WTC11 (cell line): ENCODE results near the gene EPYC. TPM values are rescaled to one million over a fixed set of nuclear protein-coding genes. Genes with fewer than 3 reads are reported as not detected.
"Not testable (repeated sequence)": the region's sequence is repeated elsewhere in the genome, so short reads cannot be mapped to it uniquely, and the experiment has no call there.

Source experiments
- ATAC-seq: fragments of 200-7000 bp; cut with Tn5 transposase; 2 replicates; pipeline ENCODE4 v1.10.0; 2021; ENCODE audit warnings: mild to moderate bottlenecking, moderate library complexity
- CTCF ChIA-PET: fragments of 300-600 bp; sonication (Branson Sonifier 250); formaldehyde crosslinking; loops from one replicate; lab custom pipeline; 2021; ENCODE audit warnings: antibody characterized with exemption; lab: Charles Lee
- POLR2A ChIA-PET: fragments of 350-600 bp; sonication (Branson Sonifier 250); formaldehyde crosslinking; loops from one replicate; lab custom pipeline; 2021; ENCODE audit warnings: antibody characterized with exemption; lab: Charles Lee
- DNase-seq: peaks from one replicate; pipeline ENCODE4 v3.0.0; 2021; ENCODE audit warnings: low spot score
- H3K27ac Mint-ChIP-seq: 2 replicates; pipeline ENCODE4 v1.8.0; 2021; ENCODE audit warnings: mixed read lengths
- H3K27me3 Mint-ChIP-seq: 2 replicates; pipeline ENCODE4 v1.8.0; 2021; ENCODE audit warnings: low read depth, mild to moderate bottlenecking, moderate library complexity, mixed read lengths
- H3K36me3 Mint-ChIP-seq: 2 replicates; pipeline ENCODE4 v1.8.0; 2021; ENCODE audit warnings: mixed read lengths
- H3K4me1 Mint-ChIP-seq: 2 replicates; pipeline ENCODE4 v1.8.0; 2022; ENCODE audit warnings: mixed read lengths
- H3K4me3 Mint-ChIP-seq: 2 replicates; pipeline ENCODE4 v1.8.0; 2021; ENCODE audit warnings: mild to moderate bottlenecking, moderate library complexity, mixed read lengths
- H3K9me3 Mint-ChIP-seq: 2 replicates; pipeline ENCODE4 v1.8.0; 2021; ENCODE audit warnings: mixed read lengths
- ARID4B ChIP-seq: sonication (generic); formaldehyde crosslinking; IDR thresholded peaks from 2 replicates; pipeline ENCODE4 v1.8.0; 2023; ENCODE audit warnings: missing genetic modification reagents, mild to moderate bottlenecking, borderline replicate concordance
- ATF2 ChIP-seq: sonication (generic); formaldehyde crosslinking; IDR thresholded peaks from 2 replicates; pipeline ENCODE4 v1.8.1; 2022; ENCODE audit warnings: low read depth, missing genetic modification reagents, borderline replicate concordance
- CREB1 ChIP-seq: sonication (generic); formaldehyde crosslinking; IDR thresholded peaks from 2 replicates; pipeline ENCODE4 v1.8.0; 2023; ENCODE audit warnings: mild to moderate bottlenecking, missing genetic modification reagents
- GTF2I ChIP-seq: fragments of 250-450 bp; sonication (Bioruptor Pico); conservative IDR thresholded peaks from 2 replicates; pipeline ENCODE4 v1.4.0; 2021; ENCODE audit warnings: mild to moderate bottlenecking
- MAX ChIP-seq: sonication (generic); formaldehyde crosslinking; IDR thresholded peaks from 2 replicates; pipeline ENCODE4 v1.8.0; 2022; ENCODE audit warnings: mild to moderate bottlenecking, missing genetic modification reagents
- NR3C1 ChIP-seq: sonication (generic); formaldehyde crosslinking; conservative IDR thresholded peaks from 2 replicates; pipeline ENCODE4 v1.8.1; 2023; ENCODE audit warnings: low read depth, mild to moderate bottlenecking, missing genetic modification reagents
- PRDM15 ChIP-seq: sonication (generic); formaldehyde crosslinking; IDR thresholded peaks from 2 replicates; pipeline ENCODE4 v1.8.0; 2022; ENCODE audit warnings: missing genetic modification reagents
- RELA ChIP-seq: sonication (generic); formaldehyde crosslinking; IDR thresholded peaks from 2 replicates; pipeline ENCODE4 v1.8.1; 2022; ENCODE audit warnings: missing genetic modification reagents, mild to moderate bottlenecking, borderline replicate concordance
- RORB ChIP-seq: fragments of 250-450 bp; sonication (Bioruptor Pico); IDR thresholded peaks from 2 replicates; pipeline ENCODE4 v1.9.0; 2021; ENCODE audit warnings: mild to moderate bottlenecking
- SMAD3 ChIP-seq: sonication (generic); formaldehyde crosslinking; IDR thresholded peaks from 2 replicates; pipeline ENCODE4 v1.8.0; 2022; ENCODE audit warnings: missing genetic modification reagents, mild to moderate bottlenecking, borderline replicate concordance
- SMAD4 ChIP-seq: sonication (generic); formaldehyde crosslinking; IDR thresholded peaks from 2 replicates; pipeline ENCODE4 v1.8.0; 2022; ENCODE audit warnings: mild to moderate bottlenecking, missing genetic modification reagents
- TEAD4 ChIP-seq: sonication (generic); formaldehyde crosslinking; IDR thresholded peaks from 2 replicates; pipeline ENCODE4 v1.8.0; 2022; ENCODE audit warnings: mild to moderate bottlenecking, missing genetic modification reagents
- ZNF219 ChIP-seq: sonication (generic); formaldehyde crosslinking; IDR thresholded peaks from 2 replicates; pipeline ENCODE4 v1.8.0; 2023; ENCODE audit warnings: missing genetic modification reagents, mild to moderate bottlenecking, borderline replicate concordance
- ZNF317 ChIP-seq: sonication (generic); formaldehyde crosslinking; IDR thresholded peaks from 2 replicates; pipeline ENCODE4 v1.8.1; 2023; ENCODE audit warnings: low read depth, mild to moderate bottlenecking, moderate library complexity, missing genetic modification reagents, borderline replicate concordance
- ZNF396 ChIP-seq: fragments of 250-450 bp; sonication (Bioruptor Pico); IDR thresholded peaks from 2 replicates; pipeline ENCODE4 v1.8.0; 2021; ENCODE audit warnings: mild to moderate bottlenecking, moderate library complexity, borderline replicate concordance
- total RNA-seq: library from RNA; stranded (reverse); gene quantifications from 3 replicates; pipeline ENCODE4 v1.2.3, GENCODE V29; 2021
- TF ChIP-seq, protein P1 (sequence below): fragments of 200-600 bp; IDR thresholded peaks from 2 replicates; pipeline ENCODE4 v1.8.0; 2022; ENCODE audit warnings: antibody characterized with exemption
- TF ChIP-seq, protein P2 (sequence below): sonication (generic); formaldehyde crosslinking; IDR thresholded peaks from 2 replicates; pipeline ENCODE4 v1.8.1; 2023; ENCODE audit warnings: mild to moderate bottlenecking, moderate library complexity, missing genetic modification reagents

Gene EPYC
- total RNA-seq, 1 experiment from 2014 or later: not detected

DNA sequence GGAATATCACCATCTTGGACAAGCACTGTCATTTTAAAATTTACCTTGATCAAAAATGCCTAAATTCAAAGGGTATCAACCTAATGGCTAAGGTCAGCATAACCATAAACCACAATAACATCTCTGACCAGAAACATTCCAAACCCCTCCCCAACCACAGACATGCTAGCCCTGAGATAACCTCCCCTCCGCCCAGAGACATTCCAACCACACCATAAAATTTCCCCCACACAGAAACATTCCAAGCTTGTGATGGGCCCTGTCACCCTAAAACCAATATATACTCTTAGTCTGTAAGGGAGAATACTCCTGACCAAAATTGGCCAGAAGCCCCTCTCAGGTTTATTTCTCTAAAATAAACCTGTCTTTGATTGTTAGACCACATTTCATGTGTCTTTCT lies 17.7 kb downstream of the EPYC start (continued):
- no peak for TF ChIP-seq PRDM15 (CRISPR knock-in tag)

DNA sequence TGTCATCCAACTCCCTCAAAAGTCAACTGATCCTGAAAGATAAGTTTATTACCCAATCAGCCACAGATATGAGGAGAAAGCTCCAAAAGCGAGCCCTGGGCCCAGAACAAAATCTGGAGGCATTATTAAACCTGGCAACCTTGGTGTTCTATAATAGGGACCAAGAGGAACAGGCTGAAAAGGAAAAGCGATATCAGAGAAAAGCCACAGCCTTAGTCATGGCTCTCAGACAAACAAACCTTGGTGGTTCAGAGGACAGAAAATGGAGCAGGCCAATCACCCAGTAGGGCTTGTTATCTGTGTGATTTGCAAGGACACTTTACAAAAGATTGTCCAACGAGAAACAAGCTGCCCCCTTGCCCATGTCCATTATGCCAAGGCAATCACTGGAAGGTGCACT lies 19.4 kb downstream of the EPYC start:
- H3K36me3 Mint-ChIP-seq, POLR2A ChIA-PET, ATAC-seq, H3K27ac Mint-ChIP-seq, H3K4me3 Mint-ChIP-seq, DNase-seq: not testable (repeated sequence)
- H3K27me3 Mint-ChIP-seq: peaks cover 100% of the 10 kb centered on the region
- peaks cover 13% of the 10 kb centered on the region for H3K9me3 Mint-ChIP-seq
- CTCF ChIA-PET: interaction anchor here (0.9 kb wide), 1 partner anchor 31 kb away, joined by 4 read pairs; the partner anchor contains the start of gene CCER1
- peaks cover 21% of the 10 kb centered on the region for H3K4me1 Mint-ChIP-seq

DNA sequence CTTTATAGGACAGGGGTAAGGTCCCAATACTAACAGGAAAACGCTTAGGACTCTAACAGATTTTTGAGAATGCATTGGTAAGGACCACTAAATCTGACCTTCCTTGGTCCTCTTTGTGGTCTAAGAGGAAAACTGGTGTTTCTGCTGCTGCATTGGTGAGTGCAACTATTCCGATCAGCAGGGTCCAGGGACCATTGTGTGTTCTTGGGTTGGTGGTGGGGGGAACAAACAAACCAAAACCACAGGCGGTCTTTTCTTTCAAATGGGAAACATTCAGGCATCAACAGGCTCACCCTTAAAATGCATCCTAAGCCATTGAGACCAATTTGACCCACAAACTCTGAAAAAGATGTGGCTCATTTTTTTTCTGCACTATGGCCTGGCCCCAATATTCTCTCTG lies 20.7 kb downstream of the EPYC start:
- ChIA-PET POLR2A (no interaction called here), CTCF (no interaction called here)
- H3K27me3 Mint-ChIP-seq: peaks cover 100% of the 10 kb centered on the region
- H3K4me3 Mint-ChIP-seq: no peak overlapping the region
- H3K9me3 Mint-ChIP-seq: peaks cover 13% of the 10 kb centered on the region
- H3K36me3 Mint-ChIP-seq: peaks cover 8% of the 10 kb centered on the region
- no peak overlapping the region for H3K27ac Mint-ChIP-seq
- ATAC-seq: peak; percentile 85
- DNase-seq: no peak
- peaks cover 21% of the 10 kb centered on the region for H3K4me1 Mint-ChIP-seq
- TF ChIP-seq ARID4B (CRISPR knock-in tag) (no peak), TEAD4 (CRISPR knock-in tag) (no peak)

DNA sequence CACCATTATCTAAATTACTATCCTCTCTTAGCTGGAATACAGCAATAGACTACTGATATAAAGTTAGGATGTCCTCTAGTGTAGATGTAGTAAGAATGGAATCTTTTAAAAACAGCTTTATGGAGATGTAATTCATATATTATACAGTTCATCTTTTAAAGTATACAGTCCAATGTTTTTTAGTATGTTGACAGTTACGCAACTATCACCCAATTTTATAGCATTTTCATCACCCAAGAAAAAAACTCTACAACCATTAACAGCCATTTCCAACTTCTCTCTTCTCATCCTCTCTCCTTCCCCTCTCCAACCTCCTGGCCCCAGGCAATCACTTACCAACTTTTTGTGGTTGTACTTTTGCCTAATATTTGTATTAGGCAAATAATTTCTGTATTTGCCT lies 22.6 kb downstream of the EPYC start:
- DNase-seq (no peak), ATAC-seq (no peak)
- Mint-ChIP-seq H3K4me3 (no peak overlapping the region), H3K27me3 (peaks cover 82% of the 10 kb centered on the region), H3K36me3 (peaks cover 7% of the 10 kb centered on the region), H3K9me3 (peaks cover 9% of the 10 kb centered on the region), H3K4me1 (peaks cover 24% of the 10 kb centered on the region), H3K27ac (no peak overlapping the region)
- POLR2A ChIA-PET: no interaction called here
- CTCF ChIA-PET: no interaction called here
- TF ChIP-seq RORB (CRISPR knock-in tag) (no peak), NR3C1 (CRISPR knock-in tag) (no peak), GTF2I (no peak), SMAD3 (no peak), ZNF396 (CRISPR knock-in tag) (no peak), ATF2 (CRISPR knock-in tag) (no peak), SMAD4 (CRISPR knock-in tag) (no peak), CREB1 (no peak), RELA (no peak), ZNF219 (no peak), ZNF317 (no peak), MAX (no peak)
- TF ChIP-seq, protein P1, sequence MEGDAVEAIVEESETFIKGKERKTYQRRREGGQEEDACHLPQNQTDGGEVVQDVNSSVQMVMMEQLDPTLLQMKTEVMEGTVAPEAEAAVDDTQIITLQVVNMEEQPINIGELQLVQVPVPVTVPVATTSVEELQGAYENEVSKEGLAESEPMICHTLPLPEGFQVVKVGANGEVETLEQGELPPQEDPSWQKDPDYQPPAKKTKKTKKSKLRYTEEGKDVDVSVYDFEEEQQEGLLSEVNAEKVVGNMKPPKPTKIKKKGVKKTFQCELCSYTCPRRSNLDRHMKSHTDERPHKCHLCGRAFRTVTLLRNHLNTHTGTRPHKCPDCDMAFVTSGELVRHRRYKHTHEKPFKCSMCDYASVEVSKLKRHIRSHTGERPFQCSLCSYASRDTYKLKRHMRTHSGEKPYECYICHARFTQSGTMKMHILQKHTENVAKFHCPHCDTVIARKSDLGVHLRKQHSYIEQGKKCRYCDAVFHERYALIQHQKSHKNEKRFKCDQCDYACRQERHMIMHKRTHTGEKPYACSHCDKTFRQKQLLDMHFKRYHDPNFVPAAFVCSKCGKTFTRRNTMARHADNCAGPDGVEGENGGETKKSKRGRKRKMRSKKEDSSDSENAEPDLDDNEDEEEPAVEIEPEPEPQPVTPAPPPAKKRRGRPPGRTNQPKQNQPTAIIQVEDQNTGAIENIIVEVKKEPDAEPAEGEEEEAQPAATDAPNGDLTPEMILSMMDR: no peak
- TF ChIP-seq, protein P2, sequence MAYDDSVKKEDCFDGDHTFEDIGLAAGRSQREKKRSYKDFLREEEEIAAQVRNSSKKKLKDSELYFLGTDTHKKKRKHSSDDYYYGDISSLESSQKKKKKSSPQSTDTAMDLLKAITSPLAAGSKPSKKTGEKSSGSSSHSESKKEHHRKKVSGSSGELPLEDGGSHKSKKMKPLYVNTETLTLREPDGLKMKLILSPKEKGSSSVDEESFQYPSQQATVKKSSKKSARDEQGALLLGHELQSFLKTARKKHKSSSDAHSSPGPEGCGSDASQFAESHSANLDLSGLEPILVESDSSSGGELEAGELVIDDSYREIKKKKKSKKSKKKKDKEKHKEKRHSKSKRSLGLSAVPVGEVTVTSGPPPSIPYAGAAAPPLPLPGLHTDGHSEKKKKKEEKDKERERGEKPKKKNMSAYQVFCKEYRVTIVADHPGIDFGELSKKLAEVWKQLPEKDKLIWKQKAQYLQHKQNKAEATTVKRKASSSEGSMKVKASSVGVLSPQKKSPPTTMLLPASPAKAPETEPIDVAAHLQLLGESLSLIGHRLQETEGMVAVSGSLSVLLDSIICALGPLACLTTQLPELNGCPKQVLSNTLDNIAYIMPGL (CRISPR knock-in tag): no peak
